WTC11 (cell line): ENCODE data around the gene CYP2R1. TPM values are rescaled to one million over a fixed set of nuclear protein-coding genes. Genes with fewer than 3 reads are reported as not detected.

Experiments used
- ATAC-seq: fragments of 200-7000 bp; cut with Tn5 transposase; 2 replicates; pipeline ENCODE4 v1.10.0; 2021; ENCODE audit warnings: mild to moderate bottlenecking, moderate library complexity
- CTCF ChIA-PET: fragments of 300-600 bp; sonication (Branson Sonifier 250); formaldehyde crosslinking; loops from one replicate; lab custom pipeline; 2021; ENCODE audit warnings: antibody characterized with exemption; lab: Charles Lee
- POLR2A ChIA-PET: fragments of 350-600 bp; sonication (Branson Sonifier 250); formaldehyde crosslinking; loops from one replicate; lab custom pipeline; 2021; ENCODE audit warnings: antibody characterized with exemption; lab: Charles Lee
- DNase-seq: peaks from one replicate; pipeline ENCODE4 v3.0.0; 2021; ENCODE audit warnings: low spot score
- H3K27ac Mint-ChIP-seq: 2 replicates; pipeline ENCODE4 v1.8.0; 2021; ENCODE audit warnings: mixed read lengths
- H3K27me3 Mint-ChIP-seq: 2 replicates; pipeline ENCODE4 v1.8.0; 2021; ENCODE audit warnings: low read depth, mild to moderate bottlenecking, moderate library complexity, mixed read lengths
- H3K36me3 Mint-ChIP-seq: 2 replicates; pipeline ENCODE4 v1.8.0; 2021; ENCODE audit warnings: mixed read lengths
- H3K4me1 Mint-ChIP-seq: 2 replicates; pipeline ENCODE4 v1.8.0; 2022; ENCODE audit warnings: mixed read lengths
- H3K4me3 Mint-ChIP-seq: 2 replicates; pipeline ENCODE4 v1.8.0; 2021; ENCODE audit warnings: mild to moderate bottlenecking, moderate library complexity, mixed read lengths
- H3K9me3 Mint-ChIP-seq: 2 replicates; pipeline ENCODE4 v1.8.0; 2021; ENCODE audit warnings: mixed read lengths
- ATF1 ChIP-seq: sonication (generic); formaldehyde crosslinking; IDR thresholded peaks from 2 replicates; pipeline ENCODE4 v1.8.1; 2023; ENCODE audit warnings: mild to moderate bottlenecking, moderate library complexity, missing genetic modification reagents
- ESRRA ChIP-seq: sonication (generic); formaldehyde crosslinking; IDR thresholded peaks from 2 replicates; pipeline ENCODE4 v1.8.1; 2022; ENCODE audit warnings: mild to moderate bottlenecking, missing genetic modification reagents, borderline replicate concordance
- GTF2I ChIP-seq: fragments of 250-450 bp; sonication (Bioruptor Pico); conservative IDR thresholded peaks from 2 replicates; pipeline ENCODE4 v1.4.0; 2021; ENCODE audit warnings: mild to moderate bottlenecking
- JAZF1 ChIP-seq: fragments of 250-450 bp; sonication (Bioruptor Pico); IDR thresholded peaks from 2 replicates; pipeline ENCODE4 v1.9.0; 2021; ENCODE audit warnings: moderate library complexity, mild to moderate bottlenecking, inconsistent platforms
- KAT7 ChIP-seq: sonication (generic); formaldehyde crosslinking; IDR thresholded peaks from 2 replicates; pipeline ENCODE4 v1.8.1; 2023; ENCODE audit warnings: missing genetic modification reagents, mild to moderate bottlenecking, borderline replicate concordance
- NR1H2 ChIP-seq: sonication (generic); formaldehyde crosslinking; IDR thresholded peaks from 2 replicates; pipeline ENCODE4 v1.9.0; 2021; ENCODE audit warnings: mild to moderate bottlenecking, moderate library complexity, missing genetic modification reagents
- NR2C2 ChIP-seq: sonication (generic); formaldehyde crosslinking; IDR thresholded peaks from 2 replicates; pipeline ENCODE4 v1.8.0; 2022; ENCODE audit warnings: mild to moderate bottlenecking, missing genetic modification reagents
- PRDM15 ChIP-seq: sonication (generic); formaldehyde crosslinking; IDR thresholded peaks from 2 replicates; pipeline ENCODE4 v1.8.0; 2022; ENCODE audit warnings: missing genetic modification reagents
- PRRX2 ChIP-seq: fragments of 250-450 bp; sonication (Bioruptor Pico); IDR thresholded peaks from 2 replicates; pipeline ENCODE4 v1.8.0; 2021; ENCODE audit warnings: mild to moderate bottlenecking
- SMAD3 ChIP-seq: sonication (generic); formaldehyde crosslinking; IDR thresholded peaks from 2 replicates; pipeline ENCODE4 v1.8.0; 2022; ENCODE audit warnings: missing genetic modification reagents, mild to moderate bottlenecking, borderline replicate concordance
- SP1 ChIP-seq: sonication (generic); formaldehyde crosslinking; conservative IDR thresholded peaks from 2 replicates; pipeline ENCODE4 v1.8.1; 2022; ENCODE audit warnings: missing genetic modification reagents
- TCF7 ChIP-seq: sonication (generic); formaldehyde crosslinking; IDR thresholded peaks from 2 replicates; pipeline ENCODE4 v1.8.0; 2022; ENCODE audit warnings: mild to moderate bottlenecking, low read depth, missing genetic modification reagents, moderate library complexity
- TEAD1 ChIP-seq: sonication (generic); formaldehyde crosslinking; IDR thresholded peaks from 2 replicates; pipeline ENCODE4 v1.8.0; 2022; ENCODE audit warnings: mild to moderate bottlenecking, missing genetic modification reagents
- ZNF416 ChIP-seq: fragments of 250-450 bp; sonication (Bioruptor Pico); IDR thresholded peaks from 2 replicates; pipeline ENCODE4 v1.9.0; 2021; ENCODE audit warnings: mild to moderate bottlenecking, inconsistent platforms
- total RNA-seq: library from RNA; stranded (reverse); gene quantifications from 3 replicates; pipeline ENCODE4 v1.2.3, GENCODE V29; 2021
- TF ChIP-seq, protein P1 (sequence below): sonication (generic); formaldehyde crosslinking; IDR thresholded peaks from 2 replicates; pipeline ENCODE4 v1.8.1; 2022; ENCODE audit warnings: mild to moderate bottlenecking, moderate library complexity, missing genetic modification reagents
- TF ChIP-seq, protein P2 (sequence below): sonication (generic); formaldehyde crosslinking; IDR thresholded peaks from 2 replicates; pipeline ENCODE4 v1.8.0; 2022; ENCODE audit warnings: mild to moderate bottlenecking, missing genetic modification reagents
- TF ChIP-seq, protein P3 (sequence below): sonication (generic); formaldehyde crosslinking; IDR thresholded peaks from 2 replicates; pipeline ENCODE4 v1.8.0; 2022; ENCODE audit warnings: mild to moderate bottlenecking, missing genetic modification reagents
- TF ChIP-seq, protein P4 (sequence below): fragments of 250-450 bp; sonication (Bioruptor Pico); IDR thresholded peaks from 2 replicates; pipeline ENCODE4 v1.9.0; 2021; ENCODE audit warnings: mild to moderate bottlenecking, borderline replicate concordance
- TF ChIP-seq, protein P5 (sequence below): fragments of 250-450 bp; sonication (Bioruptor Pico); IDR thresholded peaks from 2 replicates; pipeline ENCODE4 v1.9.0; 2021; ENCODE audit warnings: mild to moderate bottlenecking

CYP2R1 gene
- total RNA-seq, 1 experiment from 2014 or later: 14.9 TPM

DNA sequence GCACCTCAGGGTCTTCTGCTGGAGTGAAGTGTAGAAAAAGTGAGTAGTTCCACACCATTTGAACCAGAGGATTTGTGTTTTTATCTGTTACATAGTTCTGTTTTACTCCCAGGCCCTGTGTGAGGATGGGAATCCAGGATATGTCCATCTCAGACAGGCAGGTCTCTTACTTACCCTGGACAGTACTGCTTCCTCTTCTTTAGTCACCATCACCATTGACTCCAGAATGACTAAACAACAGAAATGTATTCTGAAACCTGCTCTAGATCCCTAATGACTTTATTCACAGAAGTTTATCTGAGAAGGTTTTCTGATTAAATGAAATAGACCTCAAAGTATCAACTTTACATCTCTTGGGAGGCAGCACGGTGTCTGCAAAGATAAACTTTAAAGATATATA is 33.6 kb downstream of the CYP2R1 start:
- CTCF ChIA-PET: no interaction called here
- H3K4me1 Mint-ChIP-seq: no peaks in the 10 kb centered on the region
- 0 out of 2 replicates have a peak, but pooled peaks cover 4% of the 10 kb centered on the region for H3K9me3 Mint-ChIP-seq
- no peaks in the 10 kb centered on the region for H3K27me3 Mint-ChIP-seq
- DNase-seq: no peak
- ATAC-seq: no peak
- POLR2A ChIA-PET: no interaction called here
- no peaks in the 10 kb centered on the region for H3K36me3 Mint-ChIP-seq
- H3K4me3 Mint-ChIP-seq: no peak overlapping the region
- TF ChIP-seq ATF1: no peak
- no peak overlapping the region for H3K27ac Mint-ChIP-seq

- no peaks in the 10 kb centered on the region for H3K9me3 Mint-ChIP-seq
Measured at GRCh38 chr11:14857621-14858020, 34.4 kb downstream of the CYP2R1 start.

More at GRCh38 chr11:14857621-14858020, 34.4 kb downstream of the CYP2R1 start:
- Mint-ChIP-seq H3K27ac (no peak overlapping the region), H3K4me1 (no peaks in the 10 kb centered on the region)
- DNase-seq: no peak
- ATAC-seq: no peak
- CTCF ChIA-PET: interaction anchor here (1.0 to 1.6 kb wide), 3 partner anchors 50 to 403 kb away, joined by 3 to 6 read pairs (median 3); no protein-coding TSS in a partner anchor
- TF ChIP-seq ZNF416 (CRISPR knock-in tag) (no peak), PRDM15 (CRISPR knock-in tag) (no peak), PRRX2 (CRISPR knock-in tag) (no peak), NR2C2 (CRISPR knock-in tag) (no peak), TEAD1 (no peak), TCF7 (CRISPR knock-in tag) (no peak), NR1H2 (CRISPR knock-in tag) (no peak), SMAD3 (CRISPR knock-in tag) (no peak), ESRRA (CRISPR knock-in tag) (no peak), JAZF1 (CRISPR knock-in tag) (no peak), SP1 (CRISPR knock-in tag) (no peak), KAT7 (no peak), GTF2I (no peak)
- TF ChIP-seq, protein P1, sequence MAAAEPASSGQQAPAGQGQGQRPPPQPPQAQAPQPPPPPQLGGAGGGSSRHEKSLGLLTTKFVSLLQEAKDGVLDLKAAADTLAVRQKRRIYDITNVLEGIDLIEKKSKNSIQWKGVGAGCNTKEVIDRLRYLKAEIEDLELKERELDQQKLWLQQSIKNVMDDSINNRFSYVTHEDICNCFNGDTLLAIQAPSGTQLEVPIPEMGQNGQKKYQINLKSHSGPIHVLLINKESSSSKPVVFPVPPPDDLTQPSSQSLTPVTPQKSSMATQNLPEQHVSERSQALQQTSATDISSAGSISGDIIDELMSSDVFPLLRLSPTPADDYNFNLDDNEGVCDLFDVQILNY (CRISPR knock-in tag): no peak
- TF ChIP-seq, protein P2, sequence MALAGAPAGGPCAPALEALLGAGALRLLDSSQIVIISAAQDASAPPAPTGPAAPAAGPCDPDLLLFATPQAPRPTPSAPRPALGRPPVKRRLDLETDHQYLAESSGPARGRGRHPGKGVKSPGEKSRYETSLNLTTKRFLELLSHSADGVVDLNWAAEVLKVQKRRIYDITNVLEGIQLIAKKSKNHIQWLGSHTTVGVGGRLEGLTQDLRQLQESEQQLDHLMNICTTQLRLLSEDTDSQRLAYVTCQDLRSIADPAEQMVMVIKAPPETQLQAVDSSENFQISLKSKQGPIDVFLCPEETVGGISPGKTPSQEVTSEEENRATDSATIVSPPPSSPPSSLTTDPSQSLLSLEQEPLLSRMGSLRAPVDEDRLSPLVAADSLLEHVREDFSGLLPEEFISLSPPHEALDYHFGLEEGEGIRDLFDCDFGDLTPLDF: no peak
- TF ChIP-seq, protein P3, sequence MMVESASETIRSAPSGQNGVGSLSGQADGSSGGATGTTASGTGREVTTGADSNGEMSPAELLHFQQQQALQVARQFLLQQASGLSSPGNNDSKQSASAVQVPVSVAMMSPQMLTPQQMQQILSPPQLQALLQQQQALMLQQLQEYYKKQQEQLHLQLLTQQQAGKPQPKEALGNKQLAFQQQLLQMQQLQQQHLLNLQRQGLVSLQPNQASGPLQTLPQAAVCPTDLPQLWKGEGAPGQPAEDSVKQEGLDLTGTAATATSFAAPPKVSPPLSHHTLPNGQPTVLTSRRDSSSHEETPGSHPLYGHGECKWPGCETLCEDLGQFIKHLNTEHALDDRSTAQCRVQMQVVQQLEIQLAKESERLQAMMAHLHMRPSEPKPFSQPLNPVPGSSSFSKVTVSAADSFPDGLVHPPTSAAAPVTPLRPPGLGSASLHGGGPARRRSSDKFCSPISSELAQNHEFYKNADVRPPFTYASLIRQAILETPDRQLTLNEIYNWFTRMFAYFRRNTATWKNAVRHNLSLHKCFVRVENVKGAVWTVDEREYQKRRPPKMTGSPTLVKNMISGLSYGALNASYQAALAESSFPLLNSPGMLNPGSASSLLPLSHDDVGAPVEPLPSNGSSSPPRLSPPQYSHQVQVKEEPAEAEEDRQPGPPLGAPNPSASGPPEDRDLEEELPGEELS (CRISPR knock-in tag): no peak
- TF ChIP-seq, protein P4, sequence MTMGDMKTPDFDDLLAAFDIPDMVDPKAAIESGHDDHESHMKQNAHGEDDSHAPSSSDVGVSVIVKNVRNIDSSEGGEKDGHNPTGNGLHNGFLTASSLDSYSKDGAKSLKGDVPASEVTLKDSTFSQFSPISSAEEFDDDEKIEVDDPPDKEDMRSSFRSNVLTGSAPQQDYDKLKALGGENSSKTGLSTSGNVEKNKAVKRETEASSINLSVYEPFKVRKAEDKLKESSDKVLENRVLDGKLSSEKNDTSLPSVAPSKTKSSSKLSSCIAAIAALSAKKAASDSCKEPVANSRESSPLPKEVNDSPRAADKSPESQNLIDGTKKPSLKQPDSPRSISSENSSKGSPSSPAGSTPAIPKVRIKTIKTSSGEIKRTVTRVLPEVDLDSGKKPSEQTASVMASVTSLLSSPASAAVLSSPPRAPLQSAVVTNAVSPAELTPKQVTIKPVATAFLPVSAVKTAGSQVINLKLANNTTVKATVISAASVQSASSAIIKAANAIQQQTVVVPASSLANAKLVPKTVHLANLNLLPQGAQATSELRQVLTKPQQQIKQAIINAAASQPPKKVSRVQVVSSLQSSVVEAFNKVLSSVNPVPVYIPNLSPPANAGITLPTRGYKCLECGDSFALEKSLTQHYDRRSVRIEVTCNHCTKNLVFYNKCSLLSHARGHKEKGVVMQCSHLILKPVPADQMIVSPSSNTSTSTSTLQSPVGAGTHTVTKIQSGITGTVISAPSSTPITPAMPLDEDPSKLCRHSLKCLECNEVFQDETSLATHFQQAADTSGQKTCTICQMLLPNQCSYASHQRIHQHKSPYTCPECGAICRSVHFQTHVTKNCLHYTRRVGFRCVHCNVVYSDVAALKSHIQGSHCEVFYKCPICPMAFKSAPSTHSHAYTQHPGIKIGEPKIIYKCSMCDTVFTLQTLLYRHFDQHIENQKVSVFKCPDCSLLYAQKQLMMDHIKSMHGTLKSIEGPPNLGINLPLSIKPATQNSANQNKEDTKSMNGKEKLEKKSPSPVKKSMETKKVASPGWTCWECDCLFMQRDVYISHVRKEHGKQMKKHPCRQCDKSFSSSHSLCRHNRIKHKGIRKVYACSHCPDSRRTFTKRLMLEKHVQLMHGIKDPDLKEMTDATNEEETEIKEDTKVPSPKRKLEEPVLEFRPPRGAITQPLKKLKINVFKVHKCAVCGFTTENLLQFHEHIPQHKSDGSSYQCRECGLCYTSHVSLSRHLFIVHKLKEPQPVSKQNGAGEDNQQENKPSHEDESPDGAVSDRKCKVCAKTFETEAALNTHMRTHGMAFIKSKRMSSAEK (CRISPR knock-in tag): no peak
- TF ChIP-seq, protein P5, sequence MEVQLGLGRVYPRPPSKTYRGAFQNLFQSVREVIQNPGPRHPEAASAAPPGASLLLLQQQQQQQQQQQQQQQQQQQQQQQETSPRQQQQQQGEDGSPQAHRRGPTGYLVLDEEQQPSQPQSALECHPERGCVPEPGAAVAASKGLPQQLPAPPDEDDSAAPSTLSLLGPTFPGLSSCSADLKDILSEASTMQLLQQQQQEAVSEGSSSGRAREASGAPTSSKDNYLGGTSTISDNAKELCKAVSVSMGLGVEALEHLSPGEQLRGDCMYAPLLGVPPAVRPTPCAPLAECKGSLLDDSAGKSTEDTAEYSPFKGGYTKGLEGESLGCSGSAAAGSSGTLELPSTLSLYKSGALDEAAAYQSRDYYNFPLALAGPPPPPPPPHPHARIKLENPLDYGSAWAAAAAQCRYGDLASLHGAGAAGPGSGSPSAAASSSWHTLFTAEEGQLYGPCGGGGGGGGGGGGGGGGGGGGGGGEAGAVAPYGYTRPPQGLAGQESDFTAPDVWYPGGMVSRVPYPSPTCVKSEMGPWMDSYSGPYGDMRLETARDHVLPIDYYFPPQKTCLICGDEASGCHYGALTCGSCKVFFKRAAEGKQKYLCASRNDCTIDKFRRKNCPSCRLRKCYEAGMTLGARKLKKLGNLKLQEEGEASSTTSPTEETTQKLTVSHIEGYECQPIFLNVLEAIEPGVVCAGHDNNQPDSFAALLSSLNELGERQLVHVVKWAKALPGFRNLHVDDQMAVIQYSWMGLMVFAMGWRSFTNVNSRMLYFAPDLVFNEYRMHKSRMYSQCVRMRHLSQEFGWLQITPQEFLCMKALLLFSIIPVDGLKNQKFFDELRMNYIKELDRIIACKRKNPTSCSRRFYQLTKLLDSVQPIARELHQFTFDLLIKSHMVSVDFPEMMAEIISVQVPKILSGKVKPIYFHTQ (CRISPR knock-in tag): no peak
- TF ChIP-seq, all 79 proteins: peak for 0
- Mint-ChIP-seq H3K27me3 (no peaks in the 10 kb centered on the region), H3K4me3 (no peak overlapping the region), H3K36me3 (no peaks in the 10 kb centered on the region)
- POLR2A ChIA-PET: no interaction called here
